ENCODE results near the gene ASB5. TPM values are rescaled to one million over a fixed set of nuclear protein-coding genes. Genes with fewer than 3 reads are reported as not detected.
"Not testable (repeated sequence)": the region's sequence is repeated elsewhere in the genome, so short reads cannot be mapped to it uniquely, and the experiment has no call there.

Gene ASB5
- total and polyA plus RNA-seq, 3 experiments from 2014 or later, result not detected

- H3K27me3 Mint-ChIP-seq, result peaks cover 7 to 47% of the 10 kb centered on the region in 2 donors
- CTCF ChIA-PET, result no interaction called here
Observed at GRCh38 chr4:176230836-176231235, 38.2 kb downstream of the ASB5 start.

DNA sequence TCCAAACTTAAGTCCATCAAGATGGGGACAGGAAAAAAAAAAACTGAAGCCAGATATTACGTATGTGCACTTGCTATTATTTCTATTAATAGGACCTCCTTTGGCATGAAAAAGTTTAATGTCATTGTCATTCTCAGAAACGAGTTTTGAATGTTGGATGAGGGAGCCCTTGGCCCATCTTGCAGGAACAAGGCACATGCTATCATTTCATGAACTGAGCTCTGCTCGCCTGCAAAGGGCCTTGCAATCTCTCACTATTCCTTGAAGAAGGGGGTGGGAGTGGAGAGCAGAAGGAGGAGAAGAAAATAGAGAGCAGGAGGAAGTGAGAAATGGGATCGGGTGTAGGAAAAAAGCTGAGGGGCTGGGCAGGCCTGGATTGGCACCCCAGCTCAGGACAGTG, 39.4 kb downstream of the ASB5 start:
- H3K36me3 ChIP-seq (ENCODE audit: insufficient read depth, low read length), result no peaks in the 10 kb centered on the region
- no peak for DNase-seq
- no peaks in the 10 kb centered on the region for H3K4me1 ChIP-seq (ENCODE audit: insufficient read depth, low read length)
- H3K27ac ChIP-seq (ENCODE audit: low read depth, low read length), result no peak overlapping the region
- CTCF ChIA-PET, result no interaction called here
- Mint-ChIP-seq H3K4me1 (no peaks in the 10 kb centered on the region), H3K27me3 (peaks cover 7 to 44% of the 10 kb centered on the region in 2 donors), H3K36me3 (no peaks in the 10 kb centered on the region), H3K4me3 (no peak overlapping the region), H3K9me3 (no peaks in the 10 kb centered on the region), H3K27ac (no peak overlapping the region)
- POLR2A ChIA-PET, result interaction anchor here (0.7 kb wide), 1 partner anchor 33 kb away, joined by 3 read pairs; no protein-coding TSS in a partner anchor
- no peak overlapping the region for H3K4me3 ChIP-seq (ENCODE audit: low read length)
- H3K27me3 ChIP-seq (ENCODE audit: insufficient read depth, low read length, poor library complexity, severe bottlenecking), result peaks cover 3% of the 10 kb centered on the region
- no peaks in the 10 kb centered on the region for H3K9me3 ChIP-seq (ENCODE audit: low read length)

More at GRCh38 chr4:176230836-176231235, 38.2 kb downstream of the ASB5 start:
- peaks cover 3% of the 10 kb centered on the region for H3K27me3 ChIP-seq (ENCODE audit: insufficient read depth, low read length, poor library complexity, severe bottlenecking)
- no peaks in the 10 kb centered on the region for H3K9me3 Mint-ChIP-seq
- H3K4me1 ChIP-seq (ENCODE audit: insufficient read depth, low read length), result no peaks in the 10 kb centered on the region
- H3K9me3 ChIP-seq (ENCODE audit: low read length), result no peaks in the 10 kb centered on the region
- no peaks in the 10 kb centered on the region for H3K36me3 ChIP-seq (ENCODE audit: insufficient read depth, low read length)
- H3K36me3 Mint-ChIP-seq, result no peaks in the 10 kb centered on the region
- no peak overlapping the region for H3K27ac ChIP-seq (ENCODE audit: low read depth, low read length)
- H3K27ac Mint-ChIP-seq, result no peak overlapping the region
- no peak for DNase-seq
- POLR2A ChIA-PET, result no interaction called here
- H3K4me1 Mint-ChIP-seq, result no peaks in the 10 kb centered on the region
- no peak overlapping the region for H3K4me3 Mint-ChIP-seq
- H3K4me3 ChIP-seq (ENCODE audit: low read length), result no peak overlapping the region

GRCh38 chr4:176226736-176227135, 42.3 kb downstream of the ASB5 start:
- ChIA-PET CTCF (no interaction called here), POLR2A (no interaction called here)
- H3K4me1 Mint-ChIP-seq, result no peaks in the 10 kb centered on the region
- Histone ChIP-seq H3K36me3 (ENCODE audit: insufficient read depth, low read length) (no peaks in the 10 kb centered on the region), H3K4me1 (ENCODE audit: insufficient read depth, low read length) (no peaks in the 10 kb centered on the region), H3K9me3 (ENCODE audit: low read length) (no peaks in the 10 kb centered on the region), H3K27me3 (ENCODE audit: insufficient read depth, low read length, poor library complexity, severe bottlenecking) (peaks cover 3% of the 10 kb centered on the region), H3K27ac (ENCODE audit: low read depth, low read length) (no peak overlapping the region), H3K4me3 (ENCODE audit: low read length) (no peak overlapping the region)
- DNase-seq, result no peak
- no peak overlapping the region for H3K4me3 Mint-ChIP-seq
- no peaks in the 10 kb centered on the region for H3K9me3 Mint-ChIP-seq
- no peaks in the 10 kb centered on the region for H3K36me3 Mint-ChIP-seq
- H3K27me3 Mint-ChIP-seq, result peaks cover 0 to 23% of the 10 kb centered on the region in 2 donors
- H3K27ac Mint-ChIP-seq, result no peak overlapping the region

DNA sequence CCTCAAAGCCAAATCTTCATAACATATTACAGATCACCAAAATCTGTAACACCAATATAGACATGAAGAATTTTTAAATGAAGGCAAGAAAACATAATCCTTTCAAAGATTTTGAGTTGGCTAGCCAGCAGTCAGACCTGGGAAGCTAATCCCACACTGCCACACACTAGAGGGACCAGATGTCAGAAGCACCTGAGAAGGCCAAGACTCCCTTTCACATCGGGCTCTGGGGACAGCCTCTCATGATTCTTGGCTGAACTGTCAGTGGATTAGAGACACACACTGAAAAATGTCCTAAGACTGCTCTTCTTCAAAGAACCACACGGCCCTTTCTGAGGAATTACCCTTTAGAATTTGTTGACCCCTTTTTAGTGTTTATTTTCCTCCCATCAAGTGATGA, 45.5 kb downstream of the ASB5 start:
- Mint-ChIP-seq H3K9me3 (no peaks in the 10 kb centered on the region), H3K4me3 (no peak overlapping the region), H3K27ac (no peak overlapping the region)

DNA sequence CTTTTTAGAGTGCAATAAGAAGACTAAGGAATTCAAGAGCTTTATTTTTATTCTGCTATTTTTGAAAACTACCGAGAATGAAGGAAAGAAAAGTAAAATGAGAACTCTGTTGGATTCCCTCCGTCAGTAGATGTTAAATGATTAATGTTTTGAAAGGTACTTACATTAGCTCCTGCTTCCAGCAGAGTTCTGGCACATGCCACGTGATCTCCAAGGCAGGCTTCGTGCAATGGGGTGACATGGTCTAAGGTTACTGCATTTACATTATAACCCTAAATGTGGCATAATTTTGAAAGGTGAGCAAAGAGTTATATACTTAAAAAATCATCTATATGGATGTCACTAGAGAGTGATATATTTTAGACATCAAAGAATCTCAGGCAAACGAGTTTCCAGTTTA, 46.9 kb downstream of the ASB5 start:
- H3K4me1 ChIP-seq (ENCODE audit: insufficient read depth, low read length), result no peaks in the 10 kb centered on the region
- H3K4me3 ChIP-seq (ENCODE audit: low read length), result no peak overlapping the region
- no peak for DNase-seq
- H3K27me3 ChIP-seq (ENCODE audit: insufficient read depth, low read length, poor library complexity, severe bottlenecking), result no peaks in the 10 kb centered on the region
- no peaks in the 10 kb centered on the region for H3K9me3 ChIP-seq (ENCODE audit: low read length)
- no peak overlapping the region for H3K27ac ChIP-seq (ENCODE audit: low read depth, low read length)
- no peaks in the 10 kb centered on the region for H3K36me3 ChIP-seq (ENCODE audit: insufficient read depth, low read length)
- no peaks in the 10 kb centered on the region for H3K4me1 Mint-ChIP-seq
- POLR2A ChIA-PET, result no interaction called here
- CTCF ChIA-PET, result no interaction called here
- H3K27me3 Mint-ChIP-seq, result no peaks in the 10 kb centered on the region
- no peak overlapping the region for H3K27ac Mint-ChIP-seq
- no peaks in the 10 kb centered on the region for H3K36me3 Mint-ChIP-seq
- no peak overlapping the region for H3K4me3 Mint-ChIP-seq
- H3K9me3 Mint-ChIP-seq, result no peaks in the 10 kb centered on the region

More for the DNA sequence above, 45.5 kb downstream of the ASB5 start:
- no peaks in the 10 kb centered on the region for H3K4me1 ChIP-seq (ENCODE audit: insufficient read depth, low read length)
- H3K27ac ChIP-seq (ENCODE audit: low read depth, low read length), result no peak overlapping the region
- peaks cover 0 to 11% of the 10 kb centered on the region in 2 donors for H3K27me3 Mint-ChIP-seq
- H3K4me3 ChIP-seq (ENCODE audit: low read length), result no peak overlapping the region
- H3K36me3 Mint-ChIP-seq, result no peaks in the 10 kb centered on the region
- no peaks in the 10 kb centered on the region for H3K36me3 ChIP-seq (ENCODE audit: insufficient read depth, low read length)
- ChIA-PET POLR2A (no interaction called here), CTCF (no interaction called here)
- H3K4me1 Mint-ChIP-seq, result no peaks in the 10 kb centered on the region
- no peak for DNase-seq
- no peaks in the 10 kb centered on the region for H3K9me3 ChIP-seq (ENCODE audit: low read length)
- H3K27me3 ChIP-seq (ENCODE audit: insufficient read depth, low read length, poor library complexity, severe bottlenecking), result no peaks in the 10 kb centered on the region

GRCh38 chr4:176217510-176217909, 51.5 kb downstream of the ASB5 start:
- Histone ChIP-seq H3K27me3 (ENCODE audit: insufficient read depth, low read length, poor library complexity, severe bottlenecking) (no peaks in the 10 kb centered on the region), H3K9me3 (ENCODE audit: low read length) (no peaks in the 10 kb centered on the region), H3K27ac (ENCODE audit: low read depth, low read length) (no peak overlapping the region), H3K4me3 (ENCODE audit: low read length) (no peak overlapping the region), H3K36me3 (ENCODE audit: insufficient read depth, low read length) (no peaks in the 10 kb centered on the region), H3K4me1 (ENCODE audit: insufficient read depth, low read length) (no peaks in the 10 kb centered on the region)
- H3K4me3 Mint-ChIP-seq, result no peak overlapping the region
- no peaks in the 10 kb centered on the region for H3K4me1 Mint-ChIP-seq
- ChIA-PET CTCF (no interaction called here), POLR2A (no interaction called here)
- DNase-seq, result no peak
- no peaks in the 10 kb centered on the region for H3K36me3 Mint-ChIP-seq
- H3K27me3 Mint-ChIP-seq, result peaks cover 0 to 2% of the 10 kb centered on the region in 2 donors
- H3K9me3 Mint-ChIP-seq, result no peaks in the 10 kb centered on the region
- no peak overlapping the region for H3K27ac Mint-ChIP-seq

DNA sequence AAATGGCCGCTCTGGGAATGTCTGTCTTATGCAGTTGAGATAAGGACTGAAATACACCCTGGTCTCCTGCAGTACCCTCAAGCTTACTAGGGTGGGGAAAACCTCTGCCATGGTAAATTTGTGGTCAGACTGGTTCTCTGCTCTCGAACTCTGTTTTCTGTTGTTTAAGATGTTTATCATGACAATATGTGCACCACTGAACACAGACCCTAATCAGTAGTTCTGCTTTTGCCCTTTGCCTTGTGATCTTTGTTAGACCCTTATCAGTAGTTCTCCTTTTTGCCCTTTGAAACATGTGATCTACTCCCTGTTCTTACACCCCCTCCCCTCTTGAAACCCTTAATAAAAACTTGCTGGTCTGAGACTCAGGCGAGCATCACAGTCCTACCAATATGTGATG, 56.7 kb downstream of the ASB5 start:
- POLR2A ChIA-PET; H3K9me3 Mint-ChIP-seq; H3K27ac Mint-ChIP-seq; H3K36me3 Mint-ChIP-seq; H3K27ac ChIP-seq (ENCODE audit: low read depth, low read length); H3K36me3 ChIP-seq (ENCODE audit: insufficient read depth, low read length); H3K4me3 ChIP-seq (ENCODE audit: low read length); H3K4me1 ChIP-seq (ENCODE audit: insufficient read depth, low read length); CTCF ChIA-PET; DNase-seq; H3K27me3 ChIP-seq (ENCODE audit: insufficient read depth, low read length, poor library complexity, severe bottlenecking); H3K9me3 ChIP-seq (ENCODE audit: low read length); H3K4me1 Mint-ChIP-seq; H3K4me3 Mint-ChIP-seq: not testable (repeated sequence)
- H3K27me3 Mint-ChIP-seq, result peaks cover 20 to 25% of the 10 kb centered on the region in 2 donors

- ChIA-PET POLR2A (no interaction called here), CTCF (no interaction called here)
- Histone ChIP-seq H3K4me1 (ENCODE audit: insufficient read depth, low read length) (no peaks in the 10 kb centered on the region), H3K36me3 (ENCODE audit: insufficient read depth, low read length) (no peaks in the 10 kb centered on the region), H3K9me3 (ENCODE audit: low read length) (no peaks in the 10 kb centered on the region), H3K4me3 (ENCODE audit: low read length) (no peak overlapping the region), H3K27me3 (ENCODE audit: insufficient read depth, low read length, poor library complexity, severe bottlenecking) (no peaks in the 10 kb centered on the region), H3K27ac (ENCODE audit: low read depth, low read length) (no peak overlapping the region)
- H3K27ac Mint-ChIP-seq, result no peak overlapping the region
- H3K36me3 Mint-ChIP-seq, result no peaks in the 10 kb centered on the region
- no peak for DNase-seq
- no peaks in the 10 kb centered on the region for H3K4me1 Mint-ChIP-seq
- no peak overlapping the region for H3K4me3 Mint-ChIP-seq
- H3K27me3 Mint-ChIP-seq, result peaks cover 25 to 38% of the 10 kb centered on the region in 2 donors
- H3K9me3 Mint-ChIP-seq, result peaks cover 0 to 2% (median 0%) of the 10 kb centered on the region in 5 donors
Observed at GRCh38 chr4:176210579-176211296, 58.3 kb downstream of the ASB5 start.

Measured in CD8-positive, alpha-beta memory T cell (primary cell).